ENCODE data around the gene SERPINB2.

GRCh38 chr18:63897072-63897471 lies 9.6 kb downstream of the SERPINB2 start:
- TF ChIP-seq SUZ12 (IDR thresholded peaks at IDR 0.05; ENCODE audit: extremely low read depth, insufficient read depth, insufficient read length), result no peak
- TF ChIP-seq YY1 (IDR thresholded peaks at IDR 0.05; ENCODE audit: insufficient read depth, insufficient read length), result no peak
- no peak for TF ChIP-seq ZNF274 (IDR thresholded peaks at IDR 0.05; ENCODE audit: low read depth, low read length)
